HepG2 (cell line): ENCODE data around the gene DAPL1.

ENCODE experiments used
- GABPA ChIP-seq, 2 experiments: IDR thresholded peaks; 2 replicates each; pipeline ENCODE4 v1.6.1; 2011 to 2016; ENCODE audit warnings: low read depth in 2 of 2, low read length in 1 of 2, missing biosample characterization in 1 of 2, missing genetic modification characterization in 1 of 2
- NFYC ChIP-seq: IDR thresholded peaks from 2 replicates; pipeline ENCODE4 v1.6.1; 2016; ENCODE audit warnings: missing genetic modification reagents, missing compliant biosample characterization

DNA sequence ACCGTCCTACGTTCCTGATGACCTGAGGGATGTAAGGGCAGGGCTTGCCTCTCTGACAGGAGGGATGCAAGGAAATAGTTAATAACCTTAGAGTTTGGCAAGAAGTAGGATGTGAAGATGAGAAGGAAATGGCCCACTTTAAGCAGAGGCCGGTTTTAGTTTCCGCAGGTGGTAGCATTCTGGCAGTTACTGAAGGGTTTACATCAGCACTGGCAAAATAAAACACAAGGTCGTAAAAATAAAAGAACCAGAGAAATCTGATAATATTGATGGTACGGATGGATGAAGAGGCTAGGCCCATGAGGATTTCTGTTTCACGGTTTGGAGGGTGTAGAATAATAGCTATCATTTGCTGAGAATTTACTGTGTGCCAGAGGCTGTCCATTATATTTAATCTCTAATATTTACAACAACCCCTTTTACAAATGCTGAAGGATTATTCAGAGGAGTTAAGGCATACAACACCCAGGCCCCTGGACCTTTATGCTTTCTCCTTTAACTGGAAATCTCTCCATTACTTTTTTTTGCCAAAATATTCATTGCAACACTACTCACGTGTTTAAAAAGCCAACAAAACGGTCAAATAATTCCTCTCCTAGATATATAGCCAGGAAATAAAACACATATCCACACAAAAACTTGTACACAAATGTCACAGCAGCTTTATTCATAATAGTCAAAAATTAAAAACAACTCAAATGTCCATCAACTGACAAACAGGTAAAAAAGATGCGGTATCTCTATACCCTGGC, 28.5 kb downstream of the DAPL1 start:
- TF ChIP-seq NFYC (CRISPR knock-in tag) (no peak), GABPA (IDR thresholded peaks at IDR 0.05; ENCODE audit: low read depth, low read length) (no peak), GABPA (CRISPR knock-in tag; IDR thresholded peaks at IDR 0.05; ENCODE audit: low read depth) (no peak)
